ENCODE measurements around the gene CD164. TPM values are rescaled to one million over a fixed set of nuclear protein-coding genes. Genes with fewer than 3 reads are reported as not detected.

Gene CD164
- total and polyA plus RNA-seq, 2 of the 13 experiments (the other 11 are each of a cell fraction or from before 2014, with no cell fraction given), result 222 to 293 TPM

GRCh38 chr6:109345986-109346385 lies 36.3 kb downstream of the CD164 start:
- TF ChIP-seq ZNF552 (CRISPR knock-in tag; IDR thresholded peaks at IDR 0.05; ENCODE audit: borderline replicate concordance) (no peak), BCL3 (CRISPR knock-in tag; IDR thresholded peaks at IDR 0.05) (no peak), ZNF12 (CRISPR knock-in tag; IDR thresholded peaks at IDR 0.05) (no peak), GRHL1 (CRISPR knock-in tag; conservative IDR thresholded peaks at IDR 0.05) (no peak), SNAPC5 (CRISPR knock-in tag; IDR thresholded peaks at IDR 0.05; ENCODE audit: borderline replicate concordance) (no peak)
- Histone ChIP-seq H3K9me3 (ENCODE audit: low read length) (no peaks in the 10 kb centered on the region), H3K4me2 (ENCODE audit: low read depth, low read length) (no peak overlapping the region), H3K9ac (ENCODE audit: insufficient read depth, low read depth, low read length) (no peak overlapping the region), H3K4me3 (replicated peaks in 1 of 3; ENCODE audit: insufficient read depth in 1 of 3, low read depth in 2 of 3, low read length in 3 of 3) (no peak overlapping the region), H2AFZ (ENCODE audit: low read length) (no peak overlapping the region), H4K20me1 (ENCODE audit: insufficient read depth, low read length) (no peaks in the 10 kb centered on the region), H3K4me1 (ENCODE audit: insufficient read depth, low read length) (peaks cover 30% of the 10 kb centered on the region), H3K36me3 (replicated peaks in 1 of 2; ENCODE audit: control insufficient read depth in 1 of 2, insufficient read depth in 2 of 2, low read length in 2 of 2) (no peaks in the 10 kb centered on the region), H3K79me2 (ENCODE audit: insufficient read depth, low read length) (no peaks in the 10 kb centered on the region), H3K27me3 (ENCODE audit: control insufficient read depth in 1 of 2, insufficient read depth in 2 of 2, low read length in 2 of 2) (no peaks in the 10 kb centered on the region), H3K27ac (ENCODE audit: extremely low read length, insufficient read depth, low read length) (no peak overlapping the region)
- CTCF ChIA-PET (ENCODE audit: low intra/inter-chr PET ratio, low total read pairs), result no interaction called here
- POLR2A ChIA-PET, result interaction anchor here (0.6 kb wide), 1 partner anchor 30 kb away, joined by 3 read pairs; no protein-coding TSS in a partner anchor
- in situ Hi-C loops (cut with HindIII; ENCODE audit: extremely low pct_ligation_motif_present, low pct_unique_long_range_greater_than_20kb), result no loop called here
- 97% methylated on average over 3 of the region's 4 CpGs for WGBS (ENCODE audit: low lambda C conversion rate)
- intact Hi-C loops (cut with micrococcal nuclease; ENCODE audit: unreplicated experiment), result no loop called here
- DNase-seq (ENCODE audit: low spot score) (no peak), FAIRE-seq (no peak), ATAC-seq (no peak)
- no TSS peak for BruUV-seq (replicated peaks)

GRCh38 chr6:109344226-109344625 lies 38.0 kb downstream of the CD164 start:
- H3K4me2 ChIP-seq (ENCODE audit: low read depth, low read length), result no peak overlapping the region
- DNase-seq (ENCODE audit: low spot score) (no peak), FAIRE-seq (no peak)
- TF ChIP-seq RFX1 (IDR thresholded peaks at IDR 0.05) (no peak), SNAPC4 (CRISPR knock-in tag; IDR thresholded peaks at IDR 0.05) (no peak), GMEB2 (CRISPR knock-in tag; IDR thresholded peaks at IDR 0.05; ENCODE audit: low read depth) (no peak)

More at GRCh38 chr6:109344226-109344625, 38.0 kb downstream of the CD164 start:
- intact Hi-C loops (cut with micrococcal nuclease; ENCODE audit: unreplicated experiment) (no loop called here), in situ Hi-C loops (cut with HindIII; ENCODE audit: extremely low pct_ligation_motif_present, low pct_unique_long_range_greater_than_20kb) (no loop called here)
- no TSS peak for BruUV-seq (replicated peaks)
- ATAC-seq, result no peak
- Histone ChIP-seq H3K27ac (ENCODE audit: extremely low read length, insufficient read depth, low read length) (no peak overlapping the region), H3K9me3 (ENCODE audit: low read length) (no peaks in the 10 kb centered on the region), H4K20me1 (ENCODE audit: insufficient read depth, low read length) (no peaks in the 10 kb centered on the region), H3K4me1 (ENCODE audit: insufficient read depth, low read length) (peaks cover 19% of the 10 kb centered on the region), H2AFZ (ENCODE audit: low read length) (no peak overlapping the region), H3K79me2 (ENCODE audit: insufficient read depth, low read length) (no peaks in the 10 kb centered on the region), H3K27me3 (ENCODE audit: control insufficient read depth in 1 of 2, insufficient read depth in 2 of 2, low read length in 2 of 2) (no peaks in the 10 kb centered on the region), H3K36me3 (replicated peaks in 1 of 2; ENCODE audit: control insufficient read depth in 1 of 2, insufficient read depth in 2 of 2, low read length in 2 of 2) (no peaks in the 10 kb centered on the region), H3K9ac (ENCODE audit: insufficient read depth, low read depth, low read length) (no peak overlapping the region), H3K4me3 (replicated peaks in 1 of 3; ENCODE audit: insufficient read depth in 1 of 3, low read depth in 2 of 3, low read length in 3 of 3) (no peak overlapping the region)
- ChIA-PET CTCF (ENCODE audit: low intra/inter-chr PET ratio, low total read pairs) (no interaction called here), POLR2A (no interaction called here)
- WGBS (ENCODE audit: low lambda C conversion rate), result 57% methylated on average over 2 of the region's 2 CpGs

All from HepG2 (cell line).